Measurements from ENCODE around the gene TBC1D14.

The TBC1D14 gene

GRCh38 chr4:7052923-7053715, 143.5 kb downstream of the TBC1D14 start:
- no peak for DNase-seq (ENCODE audit: low spot score)
- TF ChIP-seq, protein P1, sequence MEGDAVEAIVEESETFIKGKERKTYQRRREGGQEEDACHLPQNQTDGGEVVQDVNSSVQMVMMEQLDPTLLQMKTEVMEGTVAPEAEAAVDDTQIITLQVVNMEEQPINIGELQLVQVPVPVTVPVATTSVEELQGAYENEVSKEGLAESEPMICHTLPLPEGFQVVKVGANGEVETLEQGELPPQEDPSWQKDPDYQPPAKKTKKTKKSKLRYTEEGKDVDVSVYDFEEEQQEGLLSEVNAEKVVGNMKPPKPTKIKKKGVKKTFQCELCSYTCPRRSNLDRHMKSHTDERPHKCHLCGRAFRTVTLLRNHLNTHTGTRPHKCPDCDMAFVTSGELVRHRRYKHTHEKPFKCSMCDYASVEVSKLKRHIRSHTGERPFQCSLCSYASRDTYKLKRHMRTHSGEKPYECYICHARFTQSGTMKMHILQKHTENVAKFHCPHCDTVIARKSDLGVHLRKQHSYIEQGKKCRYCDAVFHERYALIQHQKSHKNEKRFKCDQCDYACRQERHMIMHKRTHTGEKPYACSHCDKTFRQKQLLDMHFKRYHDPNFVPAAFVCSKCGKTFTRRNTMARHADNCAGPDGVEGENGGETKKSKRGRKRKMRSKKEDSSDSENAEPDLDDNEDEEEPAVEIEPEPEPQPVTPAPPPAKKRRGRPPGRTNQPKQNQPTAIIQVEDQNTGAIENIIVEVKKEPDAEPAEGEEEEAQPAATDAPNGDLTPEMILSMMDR (IDR thresholded peaks at IDR 0.05; ENCODE audit: borderline replicate concordance, control extremely low read depth, extremely low read depth, insufficient read depth, missing control alignments) = no peak
- in situ Hi-C loops (cut with MboI; ENCODE audit: low sequenced_read_pairs, unreplicated experiment) = no loop called here

GRCh38 chr4:7054106-7054880, 144.7 kb downstream of the TBC1D14 start:
- TF ChIP-seq, protein P1 (IDR thresholded peaks at IDR 0.05; ENCODE audit: borderline replicate concordance, control extremely low read depth, extremely low read depth, insufficient read depth, missing control alignments) = no peak
- in situ Hi-C loops (cut with MboI; ENCODE audit: low sequenced_read_pairs, unreplicated experiment) = no loop called here

DNA sequence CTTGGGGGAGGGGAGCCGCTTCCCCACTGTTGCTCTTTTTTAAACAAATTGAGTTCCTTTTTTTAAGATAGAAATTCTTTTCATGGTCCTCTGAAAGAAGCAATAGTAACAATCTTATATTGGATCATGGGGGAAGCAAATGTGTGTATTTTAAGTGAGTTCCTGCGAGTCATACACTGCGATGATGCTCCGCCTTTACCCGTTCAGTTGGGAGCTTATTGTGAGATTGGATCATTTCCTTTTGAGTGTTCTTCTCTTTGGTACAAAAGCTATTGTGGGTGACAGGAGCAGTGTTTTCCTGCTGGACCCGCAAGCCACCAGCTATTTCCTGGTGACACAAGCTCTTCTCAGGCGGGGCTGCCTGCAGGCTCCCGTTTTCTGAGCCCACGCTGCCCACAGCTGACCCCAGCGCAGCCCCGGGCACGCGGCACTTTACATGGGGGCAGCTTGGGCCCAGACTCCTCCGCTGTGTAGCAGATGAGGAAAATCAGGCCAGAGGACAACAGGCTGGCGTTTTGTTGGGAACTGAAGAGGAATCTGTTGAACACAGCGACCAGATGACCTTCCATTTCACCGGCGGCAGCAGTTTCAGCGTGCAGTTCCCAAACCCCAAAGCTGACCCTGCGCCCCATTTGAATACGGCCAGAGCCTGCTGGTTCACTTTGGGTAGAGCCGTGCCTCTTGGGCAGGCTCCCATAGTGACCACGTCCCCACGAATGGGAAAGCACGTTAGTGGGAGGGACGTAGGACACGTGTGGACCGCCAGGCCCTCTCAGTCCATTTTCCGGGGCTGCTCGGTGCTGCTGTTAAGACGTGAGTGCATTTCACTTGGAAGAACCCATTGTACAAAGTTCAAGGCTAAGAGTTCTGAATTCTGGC, 145.7 kb downstream of the TBC1D14 start:
- TF ChIP-seq, protein P1 (IDR thresholded peaks at IDR 0.05; ENCODE audit: borderline replicate concordance, control extremely low read depth, extremely low read depth, insufficient read depth, missing control alignments) = no peak
- in situ Hi-C loops (cut with MboI; ENCODE audit: low sequenced_read_pairs, unreplicated experiment) = no loop called here
- no peak for DNase-seq (ENCODE audit: low spot score)

More at GRCh38 chr4:7054106-7054880, 144.7 kb downstream of the TBC1D14 start:
- no peak for DNase-seq (ENCODE audit: low spot score)

DNA sequence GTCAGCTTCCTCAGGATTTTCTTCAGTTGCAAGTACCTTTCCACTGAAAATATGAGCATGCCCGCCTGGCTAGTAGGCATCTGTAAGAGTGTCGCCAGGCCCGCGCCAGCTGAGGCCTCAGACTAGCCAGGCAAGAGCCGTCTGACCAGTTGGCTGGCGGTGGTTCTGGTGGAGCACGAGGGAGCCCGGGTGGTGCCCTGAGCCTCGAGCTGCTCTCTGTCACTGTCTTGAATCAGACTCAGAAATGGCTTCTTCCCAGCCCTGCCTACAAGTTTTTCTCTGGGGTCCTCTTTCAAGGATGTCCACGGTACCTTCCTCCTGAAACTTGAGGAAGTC, 146.3 kb downstream of the TBC1D14 start:
- TF ChIP-seq, protein P1 (IDR thresholded peaks at IDR 0.05; ENCODE audit: borderline replicate concordance, control extremely low read depth, extremely low read depth, insufficient read depth, missing control alignments) = no peak
- no peak for DNase-seq (ENCODE audit: low spot score)
- in situ Hi-C loops (cut with MboI; ENCODE audit: low sequenced_read_pairs, unreplicated experiment) = no loop called here

DNA sequence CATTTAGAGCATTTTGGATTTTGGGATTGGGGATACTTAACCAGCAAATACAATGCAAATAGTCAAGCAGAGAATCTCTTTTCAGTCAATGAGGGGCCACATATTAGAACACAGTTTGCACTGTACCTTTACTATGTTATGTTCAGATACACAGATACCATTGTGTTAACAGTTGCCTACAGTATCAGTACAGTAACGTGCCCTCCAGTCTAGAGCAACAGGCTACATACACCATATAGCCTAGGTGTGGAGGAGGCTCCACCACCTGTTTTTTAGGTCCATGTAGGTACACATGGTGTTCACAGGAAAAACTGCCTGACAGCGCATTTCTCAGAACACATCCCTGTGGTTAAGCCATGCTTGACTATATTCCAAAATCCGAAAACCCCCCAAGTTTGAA, 149.2 kb downstream of the TBC1D14 start:
- in situ Hi-C loops (cut with MboI; ENCODE audit: low sequenced_read_pairs, unreplicated experiment) = no loop called here
- no peak for DNase-seq (ENCODE audit: low spot score)
- TF ChIP-seq, protein P1 (IDR thresholded peaks at IDR 0.05; ENCODE audit: borderline replicate concordance, control extremely low read depth, extremely low read depth, insufficient read depth, missing control alignments) = no peak

GRCh38 chr4:7059662-7060061, 150.0 kb downstream of the TBC1D14 start:
- no peak for DNase-seq (ENCODE audit: low spot score)
- TF ChIP-seq, protein P1 (IDR thresholded peaks at IDR 0.05; ENCODE audit: borderline replicate concordance, control extremely low read depth, extremely low read depth, insufficient read depth, missing control alignments) = no peak
- in situ Hi-C loops (cut with MboI; ENCODE audit: low sequenced_read_pairs, unreplicated experiment) = loop anchor here (10.0 kb wide), 1 partner anchor 345 kb away; the partner anchor contains the start of gene BLOC1S4
